DND-41 (cell line): Measurements from ENCODE around the gene WDFY4.

Source experiments
- ATAC-seq: fragments of 200-7000 bp; cut with Tn5 transposase; 3 replicates; pipeline ENCODE4 v1.9.1; 2021; ENCODE audit warnings: low read depth; ENCODE audit not compliant: insufficient read depth
- DNase-seq: peaks from one replicate; pipeline ENCODE4 v3.0.0-alpha.2; 2020
- H2AFZ ChIP-seq: 2 replicates; pipeline ENCODE4 v1.6.0; 2012; ENCODE audit warnings: low read depth, low read length
- H3K27ac ChIP-seq: 2 replicates; pipeline ENCODE4 v1.5.1; 2012; ENCODE audit warnings: low read length, inconsistent platforms
- H3K27me3 ChIP-seq: fragments of 200-600 bp; sonication (generic); 2 replicates; pipeline ENCODE4 v1.6.0; 2012; ENCODE audit warnings: low read length, mild to moderate bottlenecking, inconsistent platforms; ENCODE audit not compliant: insufficient read depth, poor library complexity
- H3K36me3 ChIP-seq: 2 replicates; pipeline ENCODE4 v1.5.1; 2012; ENCODE audit warnings: low read length, inconsistent platforms; ENCODE audit not compliant: insufficient read depth
- H3K4me1 ChIP-seq: 2 replicates; pipeline ENCODE4 v1.5.1; 2012; ENCODE audit warnings: mild to moderate bottlenecking, low read length; ENCODE audit not compliant: insufficient read depth
- H3K4me2 ChIP-seq: 2 replicates; pipeline ENCODE4 v1.6.0; 2012; ENCODE audit warnings: mild to moderate bottlenecking, moderate library complexity, low read length, inconsistent platforms; ENCODE audit not compliant: insufficient read depth
- H3K4me3 ChIP-seq, 2 experiments: fragments of 200-600 bp in 1 of 2; shearing (Covaris generic) in 1 of 2; 2 replicates each; pipeline ENCODE4 v1.5.1; 2012 to 2016; ENCODE audit warnings: inconsistent platforms in 2 of 2, low read length in 2 of 2, mild to moderate bottlenecking in 2 of 2, low read depth in 1 of 2, moderate library complexity in 1 of 2
- H3K79me2 ChIP-seq: 2 replicates; pipeline ENCODE4 v1.6.0; 2012; ENCODE audit warnings: low read length, inconsistent platforms; ENCODE audit not compliant: insufficient read depth
- H3K9ac ChIP-seq: 2 replicates; pipeline ENCODE4 v1.6.0; 2012; ENCODE audit warnings: low read depth, mild to moderate bottlenecking, inconsistent platforms, low read length, moderate library complexity
- H3K9me3 ChIP-seq: 2 replicates; pipeline ENCODE4 v1.5.1; 2012; ENCODE audit warnings: low read length, moderate library complexity, mild to moderate bottlenecking, inconsistent platforms; ENCODE audit not compliant: insufficient read depth, severe bottlenecking
- H4K20me1 ChIP-seq: 2 replicates; pipeline ENCODE4 v1.6.0; 2012; ENCODE audit warnings: low read length; ENCODE audit not compliant: insufficient read depth
- CTCF ChIP-seq: IDR thresholded peaks from 2 replicates; pipeline ENCODE4 v1.5.1; 2012; ENCODE audit warnings: borderline replicate concordance, low read length, moderate library complexity, mild to moderate bottlenecking; ENCODE audit not compliant: poor library complexity, severe bottlenecking; ENCODE audit errors: extremely low read depth
- EZH2 ChIP-seq: IDR thresholded peaks from 3 replicates; pipeline ENCODE4 v1.6.1; 2012; ENCODE audit warnings: borderline replicate concordance, low read depth, mild to moderate bottlenecking, moderate library complexity, low read length, inconsistent platforms; ENCODE audit not compliant: severe bottlenecking

The WDFY4 gene

GRCh38 chr10:48700493-48700892 lies 15.8 kb downstream of the WDFY4 start:
- no peak overlapping the region for H3K4me2 ChIP-seq
- no peaks in the 10 kb centered on the region for H4K20me1 ChIP-seq
- H3K79me2 ChIP-seq = no peaks in the 10 kb centered on the region
- no peaks in the 10 kb centered on the region for H3K4me1 ChIP-seq
- H3K9me3 ChIP-seq = no peaks in the 10 kb centered on the region
- no peaks in the 10 kb centered on the region for H3K27me3 ChIP-seq
- H3K36me3 ChIP-seq = no peaks in the 10 kb centered on the region
- H2AFZ ChIP-seq = no peak overlapping the region
- no peak for ATAC-seq
- no peak overlapping the region for H3K27ac ChIP-seq
- no peak for TF ChIP-seq EZH2
- no peak for TF ChIP-seq CTCF
- no peak overlapping the region for H3K4me3 ChIP-seq
- DNase-seq = no peak
- no peak overlapping the region for H3K9ac ChIP-seq

GRCh38 chr10:48701139-48701901 lies 16.6 kb downstream of the WDFY4 start:
- no peak overlapping the region for H3K9ac ChIP-seq
- DNase-seq = no peak

GRCh38 chr10:48701941-48702340 lies 17.3 kb downstream of the WDFY4 start:
- no peak overlapping the region for H3K27ac ChIP-seq

More at GRCh38 chr10:48701139-48701901, 16.6 kb downstream of the WDFY4 start:
- Histone ChIP-seq H3K9me3 (no peaks in the 10 kb centered on the region), H3K4me1 (no peaks in the 10 kb centered on the region), H3K27me3 (peaks cover 3% of the 10 kb centered on the region), H2AFZ (no peak overlapping the region), H3K36me3 (no peaks in the 10 kb centered on the region), H3K4me3 (no peak overlapping the region), H4K20me1 (no peaks in the 10 kb centered on the region), H3K27ac (no peak overlapping the region), H3K79me2 (no peaks in the 10 kb centered on the region), H3K4me2 (no peak overlapping the region)
- no peak for TF ChIP-seq CTCF
- TF ChIP-seq EZH2 = no peak
- ATAC-seq = no peak

More at GRCh38 chr10:48701941-48702340, 17.3 kb downstream of the WDFY4 start:
- H3K9me3 ChIP-seq = no peaks in the 10 kb centered on the region
- H3K36me3 ChIP-seq = no peaks in the 10 kb centered on the region
- H2AFZ ChIP-seq = no peak overlapping the region
- H3K27me3 ChIP-seq = peaks cover 3% of the 10 kb centered on the region
- H4K20me1 ChIP-seq = no peaks in the 10 kb centered on the region
- H3K4me1 ChIP-seq = no peaks in the 10 kb centered on the region
- ATAC-seq (no peak), DNase-seq (no peak)
- H3K4me2 ChIP-seq = no peak overlapping the region
- no peaks in the 10 kb centered on the region for H3K79me2 ChIP-seq
- no peak overlapping the region for H3K4me3 ChIP-seq
- TF ChIP-seq CTCF (no peak), EZH2 (no peak)
- no peak overlapping the region for H3K9ac ChIP-seq
